Activated CD8-positive, alpha-beta memory T cell treated with anti-CD3 and anti-CD28 coated beads, Interleukin-2, amount 50 U/mL, for 24 hours (primary cell): Measurements from ENCODE around the gene TMBIM1.
A peak's percentile ranks its signal among the peaks of the same experiment; 100 is the strongest.
"Not testable (repeated sequence)": the region's sequence is repeated elsewhere in the genome, so short reads cannot be mapped to it uniquely, and the experiment has no call there.

Experiments
- DNase-seq: peaks from one replicate; pipeline ENCODE4 v3.0.0-alpha.2; 2020; ENCODE audit errors: extremely low read depth

Gene TMBIM1

GRCh38 chr2:218318241-218318640 is 25.9 kb upstream of the TMBIM1 start:
- DNase-seq: no peak

DNA sequence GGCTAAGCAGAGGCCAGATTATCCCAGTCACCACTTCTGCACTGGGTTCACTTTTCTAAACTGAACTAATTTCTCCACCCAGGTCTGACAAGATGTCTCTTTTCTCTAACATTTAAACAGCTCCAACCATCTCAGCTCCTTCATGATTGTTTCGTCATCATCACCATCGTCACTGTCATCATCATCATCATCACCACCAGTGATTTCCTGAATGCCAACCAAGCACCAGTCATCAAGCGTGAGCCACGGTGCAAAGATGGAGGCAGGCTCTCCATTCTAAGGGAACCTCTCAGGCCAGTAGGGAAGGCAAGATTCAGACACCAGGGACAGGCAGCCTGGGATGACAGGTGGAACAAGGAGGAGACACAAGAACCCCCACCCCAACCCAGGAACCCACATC is 25.5 kb upstream of the TMBIM1 start:
- DNase-seq: no peak

DNA sequence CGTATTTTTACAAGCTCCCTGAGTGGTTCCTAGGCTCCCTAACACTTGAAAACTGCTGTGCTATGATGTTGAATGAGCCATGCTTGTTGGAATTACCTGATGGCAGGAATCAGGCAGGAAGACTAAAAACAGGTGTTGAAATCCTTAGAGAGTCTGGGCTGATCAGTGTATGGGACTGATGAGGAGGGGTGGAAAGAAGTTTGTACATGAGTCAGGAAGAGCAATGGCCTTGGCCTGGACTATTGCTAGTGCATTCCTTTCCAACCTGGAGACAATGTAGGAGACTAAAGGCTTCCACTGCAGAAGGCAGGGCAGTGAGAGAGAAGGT is 25.0 kb upstream of the TMBIM1 start:
- DNase-seq: no peak

- DNase-seq: no peak
Observed at GRCh38 chr2:218315397-218315796, 23.1 kb upstream of the TMBIM1 start.

GRCh38 chr2:218314764-218315163 is 22.5 kb upstream of the TMBIM1 start:
- not testable (repeated sequence) for DNase-seq

- DNase-seq: no peak
Observed at GRCh38 chr2:218313356-218313755, 21.1 kb upstream of the TMBIM1 start.

GRCh38 chr2:218312267-218312756 is 20.0 kb upstream of the TMBIM1 start:
- no peak for DNase-seq

- not testable (repeated sequence) for DNase-seq
Observed at GRCh38 chr2:218311541-218312266, 19.4 kb upstream of the TMBIM1 start.

DNA sequence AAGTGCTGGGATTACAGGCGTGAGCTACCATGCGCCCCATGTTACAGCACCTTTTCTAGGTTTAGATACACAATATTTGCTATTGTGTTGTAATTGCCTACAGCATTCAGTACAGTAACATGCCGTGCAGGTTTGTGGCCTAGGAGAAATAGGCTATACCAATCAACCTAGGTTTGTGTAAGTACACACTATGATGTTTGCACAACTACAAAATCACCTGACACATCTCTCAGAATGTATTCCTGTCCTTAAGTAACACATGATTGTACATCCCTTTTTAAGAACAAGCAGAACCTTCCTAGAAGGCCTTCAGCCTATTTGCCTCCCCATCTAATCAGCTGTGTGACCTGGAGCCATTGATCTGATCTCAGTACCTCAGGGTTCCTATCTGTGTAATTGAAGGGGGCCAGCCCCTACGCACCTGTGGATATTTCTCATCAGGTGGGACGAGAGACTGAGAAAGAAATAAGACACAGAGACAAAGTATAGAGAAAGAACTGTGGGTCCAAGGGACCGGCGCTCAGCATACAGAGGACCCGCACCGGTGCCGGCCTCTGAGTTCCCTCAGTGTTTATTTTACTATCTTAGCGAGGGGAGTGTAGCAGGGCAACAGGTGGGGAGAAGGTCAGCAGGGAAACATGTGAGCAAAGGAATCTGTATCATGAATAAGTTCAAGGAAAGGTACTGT is 18.7 kb upstream of the TMBIM1 start:
- no peak for DNase-seq

DNA sequence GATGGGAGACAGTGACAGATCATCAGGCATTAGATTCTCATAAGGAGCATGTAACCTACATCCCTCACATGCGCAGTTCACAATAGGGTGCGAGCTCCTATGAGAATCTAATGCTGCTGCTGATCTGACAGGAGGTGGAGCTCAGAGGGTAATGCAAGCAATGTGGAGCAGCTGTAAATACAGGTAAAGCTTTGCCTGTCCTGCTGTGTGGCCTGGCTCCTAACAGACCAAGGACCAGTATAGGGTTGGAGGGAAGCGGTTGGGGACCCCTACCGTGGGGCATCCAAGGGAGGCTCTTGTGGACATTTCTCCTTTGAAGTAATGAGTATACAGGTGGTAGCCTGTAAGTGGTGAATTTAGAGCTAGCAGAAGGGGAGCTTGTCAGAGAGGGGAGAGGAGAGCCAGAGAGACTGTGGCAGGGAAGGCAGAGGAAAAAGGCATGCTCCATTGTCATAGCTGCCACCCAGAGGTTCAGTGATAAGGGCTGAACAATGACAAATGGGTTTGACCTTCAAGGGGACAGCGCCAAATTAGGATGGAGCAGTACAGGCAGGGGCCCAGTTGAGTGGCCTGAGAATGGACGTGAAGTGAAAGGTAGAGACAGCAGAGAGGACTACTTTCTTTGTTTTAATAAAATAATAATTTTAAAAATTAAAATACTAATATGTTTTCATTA is 15.2 kb upstream of the TMBIM1 start:
- no peak for DNase-seq

DNA sequence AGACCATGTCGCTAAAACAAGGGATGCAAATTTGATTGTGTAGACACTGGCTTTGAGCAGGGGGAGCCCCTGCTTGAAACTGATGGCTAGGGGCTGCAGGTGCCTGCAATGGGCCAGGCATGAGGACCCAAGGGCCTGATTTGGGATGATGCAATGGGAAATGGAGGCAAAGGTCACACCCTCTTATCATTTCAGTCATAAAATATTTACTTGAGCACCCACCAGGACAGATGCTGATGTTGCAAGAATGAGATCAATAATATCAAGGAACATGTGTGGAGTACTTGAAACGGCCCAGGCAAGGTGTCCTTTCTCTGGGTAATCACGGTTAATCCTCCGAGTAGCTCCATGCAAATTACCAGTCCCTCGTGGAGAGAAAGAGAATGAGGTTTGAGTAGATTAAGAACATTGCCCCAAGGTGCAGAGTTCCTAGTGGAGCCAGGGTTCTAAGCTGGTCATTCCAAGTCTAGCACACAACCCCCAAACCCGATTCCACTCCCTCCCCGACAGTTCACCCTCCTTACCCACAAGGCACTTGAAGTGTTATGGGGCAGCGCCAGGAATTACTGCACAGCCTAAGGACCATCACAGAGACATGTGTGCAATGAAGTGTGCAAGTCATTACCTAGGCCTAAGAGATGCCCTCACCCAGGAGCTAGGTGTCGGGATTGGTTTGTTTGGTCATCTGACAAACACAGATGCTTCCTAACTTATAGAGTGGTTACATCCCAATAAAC is 14.0 kb upstream of the TMBIM1 start:
- DNase-seq: no peak

DNA sequence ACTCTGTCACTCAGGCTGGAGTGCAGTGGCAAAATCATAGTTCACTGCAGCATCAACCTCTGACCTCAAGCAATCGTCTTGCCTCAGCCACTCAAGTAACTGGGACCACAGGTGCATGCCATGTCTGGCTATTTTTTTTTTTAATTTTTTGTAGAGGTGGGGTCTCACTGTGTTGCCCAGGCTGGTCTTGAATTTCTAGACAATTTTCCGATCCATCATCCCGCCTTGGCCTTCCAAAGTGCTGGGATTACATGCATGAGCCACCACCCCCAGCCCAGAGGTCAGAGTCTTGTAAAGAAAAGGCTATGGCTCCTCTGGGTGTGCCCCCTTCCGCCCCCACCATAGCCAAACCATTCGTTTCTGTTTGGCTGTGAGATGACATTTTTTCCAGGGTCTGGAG is 13.1 kb upstream of the TMBIM1 start:
- DNase-seq: no peak

GRCh38 chr2:218301176-218301819 is 9.0 kb upstream of the TMBIM1 start:
- peak; percentile 81 for DNase-seq

DNA sequence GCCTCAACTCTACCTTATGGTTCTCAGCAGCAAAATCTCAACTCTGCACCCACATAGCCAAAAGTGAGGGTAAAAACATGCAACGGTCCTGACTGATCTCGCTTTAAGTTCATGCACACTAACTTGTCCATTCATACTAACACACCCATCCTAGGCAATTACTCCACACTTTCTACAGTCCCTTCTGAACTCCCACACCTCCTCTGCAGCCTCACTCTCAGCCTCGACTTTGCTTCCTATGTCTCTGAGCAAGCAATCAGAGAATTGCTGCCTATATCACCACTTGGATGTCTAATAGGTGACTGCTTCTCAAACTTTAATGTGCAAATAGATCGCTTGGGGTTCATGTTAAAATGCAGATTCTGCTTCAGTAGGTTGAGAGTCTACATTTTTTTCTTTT is 7.8 kb upstream of the TMBIM1 start:
- DNase-seq: no peak

- no peak for DNase-seq
Observed at GRCh38 chr2:218298314-218298875, 6.1 kb upstream of the TMBIM1 start.

DNA sequence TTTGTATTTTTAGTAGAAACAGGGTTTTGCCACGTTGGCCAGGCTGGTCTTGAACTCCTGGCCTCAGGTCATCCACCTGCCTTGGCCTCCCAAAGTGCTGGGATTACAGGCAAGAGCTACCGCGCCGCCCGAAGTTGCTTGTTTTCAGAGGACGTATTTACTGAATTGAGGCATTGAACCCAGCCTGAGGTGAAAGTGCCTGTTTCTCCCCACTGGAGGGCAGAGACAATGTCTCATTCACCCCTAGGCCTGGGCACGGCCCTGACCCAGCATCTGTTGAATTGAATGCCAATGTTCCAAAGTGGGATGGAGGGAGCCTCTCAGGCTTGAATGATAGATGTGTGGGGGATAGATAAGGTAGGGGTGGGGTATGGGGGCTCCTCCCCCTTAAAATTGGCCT is 4.5 kb upstream of the TMBIM1 start:
- DNase-seq: no peak

DNA sequence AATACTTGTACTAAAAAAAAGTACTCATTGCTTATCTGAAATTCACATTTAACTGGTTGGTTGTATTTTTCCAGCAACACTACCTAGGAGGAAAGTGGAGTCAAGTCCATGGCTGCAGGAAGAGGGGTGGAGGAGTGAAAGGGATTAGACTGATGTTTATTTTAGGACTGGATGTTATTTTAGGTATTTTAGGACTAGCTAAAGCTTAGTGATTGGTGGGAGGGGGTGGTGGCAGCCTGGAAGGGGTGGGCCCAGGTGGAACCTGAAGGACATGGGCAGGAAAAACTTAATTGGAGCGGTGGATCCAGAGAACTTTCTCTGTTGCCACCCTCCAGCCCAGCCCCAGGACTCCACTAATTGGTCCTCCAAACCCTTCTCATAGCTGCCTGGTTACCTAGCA is 3.9 kb upstream of the TMBIM1 start:
- no peak for DNase-seq

DNA sequence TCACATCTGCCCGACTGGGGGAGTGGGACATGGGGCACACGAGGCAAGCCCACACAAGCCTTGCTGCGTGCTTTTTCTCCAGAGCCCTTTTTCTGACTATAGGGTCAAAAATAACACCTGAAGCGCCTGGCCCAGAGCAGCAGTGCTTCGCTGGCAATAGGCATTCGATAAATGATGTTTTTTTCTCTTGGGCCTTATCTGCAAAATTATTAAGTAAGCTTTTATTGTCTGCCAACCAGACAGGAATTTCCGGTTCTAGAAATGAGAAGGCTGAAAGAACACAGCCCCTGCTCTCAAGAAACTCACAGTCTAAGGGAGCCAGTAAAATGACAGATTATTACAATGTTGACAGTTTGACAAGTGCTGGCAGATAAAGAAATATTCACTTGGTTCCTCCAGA is 2.7 kb upstream of the TMBIM1 start:
- DNase-seq: no peak

GRCh38 chr2:218294430-218295022 is 2.2 kb upstream of the TMBIM1 start:
- no peak for DNase-seq

DNA sequence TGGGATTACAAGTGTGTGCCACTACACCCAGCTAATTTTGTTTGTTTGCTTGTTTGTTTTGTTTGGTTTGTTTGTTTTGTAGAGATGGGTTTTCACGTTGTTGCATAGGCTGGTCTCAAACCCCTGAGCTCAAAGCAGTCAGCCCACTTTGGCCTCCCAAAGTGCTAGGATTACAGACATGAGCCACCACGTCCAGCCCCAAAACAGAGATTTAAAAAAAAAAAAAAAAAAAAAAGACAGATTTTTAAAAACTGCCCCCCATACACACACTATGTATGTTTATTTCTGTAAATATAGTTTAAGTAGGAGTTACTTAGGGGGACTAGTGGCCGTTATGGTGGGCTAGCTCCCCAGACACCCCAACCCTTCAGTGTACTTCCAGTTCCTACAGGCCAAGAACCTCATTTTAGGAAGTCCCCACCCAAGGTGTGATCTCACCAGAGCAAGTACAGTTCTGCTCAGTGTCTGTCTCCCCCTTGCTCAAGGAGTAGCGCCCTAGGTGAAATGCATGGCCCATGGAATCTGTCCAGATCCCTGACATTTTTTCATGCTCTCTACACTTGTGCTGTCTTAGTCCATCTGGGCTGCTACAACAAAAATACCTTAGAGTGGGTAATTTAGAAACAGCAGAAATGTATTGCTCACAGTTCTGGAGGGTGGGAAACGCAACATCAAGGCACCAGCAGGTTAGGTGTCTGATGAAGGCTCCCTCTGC is 1.6 kb upstream of the TMBIM1 start:
- no peak for DNase-seq
